Occipital lobe (tissue), 2 donors: ENCODE data around the gene AP2A2. TPM values are rescaled to one million over a fixed set of nuclear protein-coding genes. Genes with fewer than 3 reads are reported as not detected.
"Not testable (repeated sequence)": the region's sequence is repeated elsewhere in the genome, so short reads cannot be mapped to it uniquely, and the experiment has no call there.

Experiments used
- DNase-seq: peaks from one replicate; lab custom pipeline; 2025; lab: John Stamatoyannopoulos, UW
- total RNA-seq: library from RNA; depleted of rRNA; stranded (reverse); fragments of >200 nt; gene quantifications from one replicate; pipeline ENCODE4 v1.2.3, GENCODE V29; 2014

Gene AP2A2
- total RNA-seq, 1 donor from 2014 or later = 35.6 TPM

DNA sequence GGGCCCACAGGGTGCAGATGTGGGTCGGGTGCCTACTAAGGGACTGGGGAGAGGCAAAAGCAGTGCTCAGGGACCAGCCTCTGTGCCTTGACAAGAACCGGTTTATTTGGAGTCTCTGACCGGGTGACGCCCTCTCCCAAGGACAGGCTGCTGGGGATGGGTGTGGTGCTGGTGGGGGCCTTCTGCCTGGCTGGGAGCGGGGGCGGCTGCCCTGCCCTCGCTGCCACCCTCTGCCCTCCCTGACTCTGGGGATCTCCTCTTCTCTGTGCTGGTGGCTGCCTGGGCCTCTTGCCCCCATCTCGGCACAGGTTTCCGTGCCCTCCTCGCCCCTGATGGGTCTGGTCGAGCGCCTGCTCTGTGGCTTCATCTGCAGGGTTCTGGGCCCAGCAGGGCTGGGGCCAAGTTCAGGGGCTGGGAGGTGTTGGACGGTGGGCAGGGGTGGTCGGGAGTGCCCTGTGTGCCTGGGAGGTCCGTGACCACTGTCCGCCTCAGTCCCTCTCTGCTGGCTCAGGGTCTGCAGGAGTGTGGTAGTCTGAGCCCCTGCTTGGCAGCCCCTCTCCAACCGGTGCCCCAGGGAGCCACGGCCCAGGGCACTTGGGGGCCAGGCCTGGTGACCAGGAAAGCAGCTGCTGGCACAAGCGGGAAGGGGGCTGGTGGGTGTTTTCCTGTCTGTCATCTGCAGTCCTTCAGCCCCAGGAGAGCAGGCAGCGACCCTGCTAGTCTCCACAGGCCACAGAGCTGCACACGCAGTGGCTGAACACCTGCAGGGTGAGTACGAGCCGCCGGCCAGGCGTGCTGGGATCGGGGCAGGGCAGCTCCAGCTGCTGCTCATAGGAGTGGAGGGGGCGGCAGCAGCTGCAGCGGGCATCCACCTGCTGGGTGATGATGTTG lies 87.3 kb downstream of the AP2A2 start:
- no peak for DNase-seq

GRCh38 chr11:1013631-1013935 lies 87.9 kb downstream of the AP2A2 start:
- no peak for DNase-seq

DNA sequence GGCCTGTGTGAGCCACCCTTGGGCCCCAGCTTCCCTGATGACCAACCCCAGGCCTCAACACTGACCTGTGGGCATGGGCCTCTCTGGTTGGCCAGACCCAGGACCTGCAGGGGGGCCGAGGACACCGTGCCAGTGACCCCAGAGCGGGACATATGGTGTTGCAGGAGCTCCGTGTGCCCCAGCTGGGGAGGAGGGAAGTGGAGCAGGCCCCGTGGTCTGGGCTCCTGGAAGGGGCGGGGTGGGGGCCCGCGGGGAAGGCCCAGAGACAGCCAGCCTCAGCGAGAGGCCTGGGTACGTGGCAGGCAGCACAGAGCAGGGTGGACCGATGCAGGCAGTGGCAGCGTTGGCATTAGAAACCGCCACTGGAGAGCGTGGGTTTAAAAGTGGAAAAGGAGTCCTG lies 88.6 kb downstream of the AP2A2 start:
- no peak for DNase-seq

- no peak for DNase-seq
These were observed 89.4 kb downstream of the AP2A2 start for GRCh38 chr11:1015064-1015463.

DNA sequence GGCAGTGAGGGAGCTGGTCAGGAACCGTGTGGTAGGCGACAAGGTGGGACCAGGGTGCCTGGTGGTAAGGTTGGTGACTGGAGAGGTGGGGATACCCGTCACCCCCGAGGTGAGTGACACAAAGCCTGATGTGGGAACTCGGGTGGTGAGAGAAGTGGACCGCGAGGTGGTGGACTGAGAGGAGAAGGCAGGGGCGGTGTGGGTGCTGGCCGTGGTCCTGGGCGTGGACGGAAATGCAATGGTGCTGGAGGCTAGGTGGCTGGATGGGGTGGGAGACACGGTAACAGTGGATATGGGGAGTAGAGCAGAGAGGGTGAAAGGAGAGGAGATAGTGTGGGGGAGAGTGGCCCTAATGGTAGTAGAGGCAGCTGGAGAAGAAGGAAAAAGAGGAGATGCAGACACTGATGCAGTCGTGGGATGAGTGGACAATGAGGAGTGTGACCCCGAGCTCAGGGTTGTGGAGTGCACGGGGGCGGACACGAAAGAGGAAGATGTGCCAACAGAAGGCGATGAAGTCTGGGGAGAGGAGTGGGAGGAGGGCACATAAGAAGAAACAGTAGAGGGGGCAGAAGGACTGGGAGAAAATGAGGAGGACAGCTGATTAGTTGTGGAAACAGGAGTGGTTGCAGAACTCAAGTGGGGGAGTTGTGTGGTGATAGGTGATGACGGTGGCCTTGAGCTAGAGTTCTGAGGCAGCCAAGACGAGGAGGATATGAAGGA lies 90.3 kb downstream of the AP2A2 start:
- no peak for DNase-seq

DNA sequence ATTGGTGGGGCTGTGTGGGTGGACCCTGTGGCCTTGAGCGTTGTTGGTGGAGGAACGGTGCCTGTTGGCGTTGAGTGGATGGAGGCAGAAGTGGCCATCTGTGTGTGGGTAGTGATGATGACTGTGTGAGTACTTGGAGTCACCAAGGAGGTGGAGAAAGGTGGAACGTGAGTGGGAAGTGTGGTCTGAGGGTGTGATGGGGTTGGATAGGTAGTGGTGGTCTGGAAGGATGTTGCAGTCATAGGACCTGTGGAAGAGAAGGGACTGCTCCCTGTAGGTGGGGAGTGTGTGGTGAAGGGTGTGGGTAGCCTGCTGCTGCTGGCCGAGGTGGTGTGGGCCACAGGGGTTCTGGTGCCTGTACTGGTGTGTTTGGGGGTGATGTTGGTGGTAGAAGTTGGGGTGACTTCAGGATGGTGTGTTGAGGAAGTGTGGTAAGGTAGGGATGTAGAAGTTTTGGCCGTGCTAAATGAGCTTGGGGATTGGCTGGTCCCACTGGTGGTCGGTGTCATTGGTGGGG lies 91.0 kb downstream of the AP2A2 start:
- DNase-seq = not testable (repeated sequence)

GRCh38 chr11:1017269-1018005 lies 91.8 kb downstream of the AP2A2 start:
- DNase-seq = no peak

DNA sequence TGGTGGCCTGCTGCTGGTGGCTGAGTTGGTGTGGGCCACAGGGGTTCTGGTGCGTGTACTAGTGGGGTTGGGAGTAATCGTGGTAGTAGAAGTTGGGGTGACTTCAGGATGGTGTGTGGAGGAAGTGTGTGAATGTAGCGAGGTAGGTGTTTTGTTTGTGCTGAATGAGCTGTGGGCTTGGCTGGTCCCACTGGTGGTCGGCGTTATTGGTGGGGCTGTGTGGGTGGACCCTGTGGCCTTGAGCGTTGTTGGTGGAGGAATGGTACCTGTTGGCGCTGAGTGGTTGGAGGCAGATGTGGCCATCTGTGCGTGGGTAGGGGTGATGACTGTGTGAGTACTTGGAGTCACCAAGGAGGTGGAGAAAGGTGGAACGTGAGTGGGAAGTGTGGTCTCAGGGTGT lies 92.4 kb downstream of the AP2A2 start:
- no peak for DNase-seq

DNA sequence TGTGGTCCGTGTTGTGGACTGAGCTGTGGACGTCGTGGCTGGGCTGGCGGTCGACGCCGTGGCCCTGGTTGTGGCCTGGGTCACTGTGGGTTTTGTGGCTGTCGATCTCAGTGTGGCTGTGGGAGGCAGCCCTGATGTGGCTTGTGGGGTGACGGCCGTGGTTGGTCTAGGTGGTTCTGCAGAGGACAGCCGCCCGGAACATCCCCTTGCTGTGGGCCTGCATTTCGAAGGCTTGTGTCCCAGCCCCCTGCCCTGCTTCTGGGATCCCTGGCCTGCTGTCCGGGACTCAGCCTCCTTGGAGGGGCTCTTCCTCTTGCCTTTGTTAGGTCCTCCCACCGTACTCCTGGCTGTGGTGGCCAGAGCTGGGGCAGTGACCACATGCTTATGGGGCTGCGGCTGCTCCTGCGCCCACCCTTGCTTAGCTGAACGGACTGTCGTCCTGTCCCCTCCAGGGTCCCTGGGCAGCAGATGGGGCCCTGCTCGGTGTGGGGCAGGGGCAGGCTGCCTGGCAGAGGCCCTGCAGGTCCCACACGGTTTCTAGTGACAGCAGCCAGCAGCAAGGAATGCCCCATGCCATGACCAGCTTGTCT lies 93.7 kb downstream of the AP2A2 start:
- no peak for DNase-seq

DNA sequence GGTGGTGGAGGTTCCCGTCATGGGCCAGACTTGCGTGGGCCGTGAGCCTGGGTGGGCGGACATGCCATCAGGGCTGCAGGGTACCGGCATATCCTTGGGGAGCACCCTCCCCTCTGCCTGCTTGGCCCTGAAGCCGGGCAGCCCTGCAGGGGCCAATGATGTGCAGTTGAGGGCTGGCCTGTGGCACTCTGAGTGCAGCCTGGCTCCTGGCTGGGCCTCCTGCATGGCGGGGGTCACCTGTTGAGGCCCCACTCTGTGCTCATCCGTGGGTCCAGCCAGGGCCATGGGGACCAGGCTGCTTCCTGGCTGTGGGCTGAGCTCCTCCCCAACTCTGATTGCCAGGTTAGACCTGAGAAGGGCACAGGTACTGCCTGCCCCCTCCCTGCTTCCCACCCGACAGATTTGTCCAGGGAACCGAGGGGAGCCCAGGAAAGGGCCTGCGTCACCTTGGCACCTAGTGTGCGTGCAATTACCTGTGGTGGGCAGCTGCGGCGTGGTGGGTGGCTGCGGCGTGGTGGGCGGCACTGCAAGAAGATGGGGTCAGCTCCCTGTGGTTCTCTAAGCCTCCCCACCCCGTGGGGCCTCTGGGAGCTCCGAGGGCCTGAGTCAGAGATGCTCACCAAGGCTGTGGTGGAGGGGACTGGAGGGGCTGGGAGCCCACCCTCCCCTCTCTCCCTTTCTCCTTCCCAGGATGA lies 94.7 kb downstream of the AP2A2 start:
- no peak for DNase-seq

DNA sequence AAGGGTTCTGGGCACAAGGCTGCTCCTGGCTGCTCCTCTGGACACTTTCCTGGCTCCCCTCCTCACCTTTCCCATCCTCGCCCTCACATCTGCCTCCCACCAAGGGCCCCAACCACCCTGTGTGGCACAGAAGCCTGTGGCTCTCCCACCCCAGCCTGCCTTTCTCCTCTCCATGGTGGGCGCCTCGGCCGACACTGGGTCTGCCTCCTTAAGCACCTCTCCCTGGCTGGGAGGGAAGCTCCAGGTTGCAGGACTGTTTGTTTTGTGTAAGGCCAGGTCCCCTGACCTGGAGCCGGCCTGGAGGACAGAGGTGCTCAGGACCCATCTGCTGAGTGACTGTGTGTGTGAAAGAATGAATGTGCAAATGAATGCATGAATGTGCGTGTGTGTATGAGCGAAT lies 96.7 kb downstream of the AP2A2 start:
- no peak for DNase-seq

- no peak for DNase-seq
These were observed 97.5 kb downstream of the AP2A2 start for GRCh38 chr11:1022908-1023810.

GRCh38 chr11:1023811-1024596 lies 98.3 kb downstream of the AP2A2 start:
- DNase-seq = no peak

DNA sequence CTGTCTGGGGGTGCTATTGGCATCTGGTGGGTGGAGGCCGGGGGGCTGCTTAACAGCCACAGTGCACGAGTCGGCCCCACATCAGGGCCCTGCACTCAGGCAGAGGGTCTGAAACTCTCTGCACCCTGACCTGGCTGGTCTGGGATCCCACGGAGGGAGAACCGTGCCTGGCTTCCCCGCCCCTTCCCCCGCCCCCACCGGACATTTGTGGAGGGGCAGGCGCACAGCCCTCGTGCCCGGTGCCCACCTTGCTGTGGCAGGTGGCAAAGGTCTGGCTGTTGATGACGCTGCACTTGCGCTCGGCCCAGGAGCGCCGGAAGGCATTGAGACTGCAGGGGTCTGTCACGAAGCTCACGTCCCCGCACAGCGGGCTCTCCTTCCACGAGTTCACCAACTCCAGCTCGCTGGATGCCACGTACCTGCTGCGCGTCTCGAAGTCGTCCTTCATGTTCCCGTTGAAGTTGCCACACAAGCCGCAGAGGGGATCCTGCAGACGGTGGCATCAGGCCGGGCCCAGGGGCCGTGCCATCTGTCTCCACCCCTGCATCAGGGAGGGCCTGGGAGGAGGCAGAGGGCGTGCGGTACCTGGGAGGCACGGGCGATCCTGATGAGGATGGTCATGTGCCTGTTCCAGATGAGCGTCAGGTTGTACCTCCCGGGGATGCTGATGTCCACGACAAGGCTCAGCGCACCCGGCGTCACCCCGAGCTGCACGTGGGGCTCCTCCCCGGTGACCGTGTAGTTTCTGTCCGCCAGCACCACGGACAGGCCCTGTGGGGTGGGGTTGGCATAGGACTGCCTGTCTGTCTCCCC lies 99.1 kb downstream of the AP2A2 start:
- DNase-seq = no peak

GRCh38 chr11:1025410-1026162 lies 99.9 kb downstream of the AP2A2 start:
- no peak for DNase-seq

DNA sequence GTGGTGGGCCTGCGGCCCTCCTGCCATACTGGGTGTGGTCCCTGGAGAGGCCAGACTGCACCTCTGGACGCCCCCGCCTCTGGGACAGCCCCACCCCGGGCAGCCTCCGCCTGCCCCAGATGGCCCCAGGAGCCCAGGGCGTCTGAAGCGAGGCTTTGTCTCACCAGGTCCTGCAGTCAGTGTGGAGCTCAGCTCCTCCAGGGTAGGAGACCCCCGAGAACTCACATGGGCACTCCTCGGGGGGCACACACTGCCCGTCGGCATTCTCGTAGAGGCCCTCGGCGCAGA lies 100.4 kb downstream of the AP2A2 start:
- DNase-seq = no peak

- DNase-seq = no peak
These were observed 101.2 kb downstream of the AP2A2 start for GRCh38 chr11:1026641-1027482.
